Neural progenitor cell (in vitro differentiated cells): ENCODE measurements around the gene CHST4.

ENCODE experiments used
- CTCF ChIP-seq: fragments of 200-600 bp; sonication (generic); IDR thresholded peaks from 2 replicates; pipeline ENCODE4 v1.5.1; 2017; ENCODE audit warnings: antibody characterized with exemption, mild to moderate bottlenecking
- EZH2 ChIP-seq: fragments of 200-600 bp; sonication (generic); IDR thresholded peaks from 2 replicates; pipeline ENCODE4 v1.6.1; 2017; ENCODE audit warnings: antibody characterized with exemption, mild to moderate bottlenecking, moderate library complexity
- EZH2phosphoT487 ChIP-seq: fragments of 200-600 bp; sonication (generic); IDR thresholded peaks from 2 replicates; pipeline ENCODE4 v1.6.1; 2017; ENCODE audit warnings: antibody characterized with exemption

- TF ChIP-seq CTCF (no peak), EZH2 (no peak), EZH2phosphoT487 (no peak)
Observed at GRCh38 chr16:71476457-71477124, 49.6 kb upstream of the CHST4 start.
